ENCODE measurements around the gene SLC31A1. TPM values are rescaled to one million over a fixed set of nuclear protein-coding genes. Genes with fewer than 3 reads are reported as not detected.
A peak's percentile ranks its signal among the peaks of the same experiment; 100 is the strongest.

Gene SLC31A1
- total RNA-seq, 1 donor from 2014 or later = 8.1 TPM

DNA sequence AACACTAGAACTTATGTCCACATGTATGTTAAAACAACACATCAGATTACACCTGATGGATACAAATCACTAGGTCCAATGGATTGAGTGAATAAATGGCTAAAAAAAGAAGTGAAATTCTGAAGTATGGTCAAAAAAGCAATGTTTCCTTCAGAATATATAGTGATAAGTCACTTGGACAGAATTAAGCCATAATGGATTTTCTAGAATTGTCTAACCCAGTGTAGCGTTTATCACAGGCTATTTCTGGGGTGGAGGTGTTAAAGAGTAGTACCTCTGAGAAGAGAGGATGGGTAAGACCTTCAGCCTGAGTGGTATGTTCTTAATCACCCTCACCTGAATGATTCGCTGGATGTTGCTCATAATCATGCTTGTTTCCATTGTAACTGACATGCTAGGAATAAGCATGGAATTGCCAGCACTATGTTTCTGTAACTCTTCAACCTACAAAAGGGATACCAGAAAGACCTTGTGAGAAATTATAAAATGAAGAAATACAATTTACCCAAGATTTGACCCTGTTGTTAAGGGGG lies 37.3 kb upstream of the SLC31A1 start:
- TF ChIP-seq, protein P1, sequence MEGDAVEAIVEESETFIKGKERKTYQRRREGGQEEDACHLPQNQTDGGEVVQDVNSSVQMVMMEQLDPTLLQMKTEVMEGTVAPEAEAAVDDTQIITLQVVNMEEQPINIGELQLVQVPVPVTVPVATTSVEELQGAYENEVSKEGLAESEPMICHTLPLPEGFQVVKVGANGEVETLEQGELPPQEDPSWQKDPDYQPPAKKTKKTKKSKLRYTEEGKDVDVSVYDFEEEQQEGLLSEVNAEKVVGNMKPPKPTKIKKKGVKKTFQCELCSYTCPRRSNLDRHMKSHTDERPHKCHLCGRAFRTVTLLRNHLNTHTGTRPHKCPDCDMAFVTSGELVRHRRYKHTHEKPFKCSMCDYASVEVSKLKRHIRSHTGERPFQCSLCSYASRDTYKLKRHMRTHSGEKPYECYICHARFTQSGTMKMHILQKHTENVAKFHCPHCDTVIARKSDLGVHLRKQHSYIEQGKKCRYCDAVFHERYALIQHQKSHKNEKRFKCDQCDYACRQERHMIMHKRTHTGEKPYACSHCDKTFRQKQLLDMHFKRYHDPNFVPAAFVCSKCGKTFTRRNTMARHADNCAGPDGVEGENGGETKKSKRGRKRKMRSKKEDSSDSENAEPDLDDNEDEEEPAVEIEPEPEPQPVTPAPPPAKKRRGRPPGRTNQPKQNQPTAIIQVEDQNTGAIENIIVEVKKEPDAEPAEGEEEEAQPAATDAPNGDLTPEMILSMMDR (conservative IDR thresholded peaks at IDR 0.05; ENCODE audit: low read depth, low read length) = no peak
- DNase-seq (ENCODE audit: low read depth) = no peak
- no peak overlapping the region for H3K4me3 ChIP-seq (ENCODE audit: low read depth, low read length)

DNA sequence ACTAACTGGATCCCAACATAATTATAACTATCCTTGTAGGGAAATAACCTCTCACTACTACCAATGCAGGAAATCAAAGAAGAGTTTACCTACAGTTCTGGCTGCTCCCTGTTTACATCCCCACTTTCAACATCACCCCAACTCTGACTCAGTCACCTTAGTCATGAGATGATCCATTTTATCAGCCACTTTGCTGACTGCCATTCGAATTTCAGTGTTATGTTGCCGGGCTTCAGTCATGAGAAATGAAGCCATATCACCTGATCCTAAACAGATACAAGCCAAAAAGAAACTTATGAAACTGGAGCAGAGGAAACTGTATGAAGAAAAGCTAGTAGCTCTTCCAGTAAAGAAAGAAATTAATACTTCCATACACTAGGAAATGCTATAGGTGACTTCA lies 36.8 kb upstream of the SLC31A1 start:
- TF ChIP-seq, protein P1 (conservative IDR thresholded peaks at IDR 0.05; ENCODE audit: low read depth, low read length) = no peak
- no peak overlapping the region for H3K4me3 ChIP-seq (ENCODE audit: low read depth, low read length)
- DNase-seq (ENCODE audit: low read depth) = no peak

DNA sequence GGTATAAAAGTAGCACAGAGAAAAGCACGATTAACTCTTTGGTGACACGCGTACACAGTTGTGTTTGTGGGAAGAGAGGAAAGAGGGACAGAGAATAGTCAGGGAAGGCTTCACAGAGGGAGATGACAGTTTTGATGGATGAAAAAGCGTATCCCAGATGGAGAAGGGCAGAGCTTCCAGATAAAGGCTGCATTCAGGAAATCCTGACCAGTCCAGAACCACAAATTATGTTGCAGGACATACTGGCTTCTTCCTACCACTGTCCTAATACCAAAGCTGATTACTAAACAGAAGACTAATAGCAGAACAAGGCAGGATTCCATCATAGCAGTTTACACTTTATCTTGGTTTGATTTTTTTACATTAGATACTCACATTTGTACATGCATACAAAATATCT lies 36.1 kb upstream of the SLC31A1 start:
- no peak for DNase-seq (ENCODE audit: low read depth)
- no peak overlapping the region for H3K4me3 ChIP-seq (ENCODE audit: low read depth, low read length)
- TF ChIP-seq, protein P1 (conservative IDR thresholded peaks at IDR 0.05; ENCODE audit: low read depth, low read length) = no peak

DNA sequence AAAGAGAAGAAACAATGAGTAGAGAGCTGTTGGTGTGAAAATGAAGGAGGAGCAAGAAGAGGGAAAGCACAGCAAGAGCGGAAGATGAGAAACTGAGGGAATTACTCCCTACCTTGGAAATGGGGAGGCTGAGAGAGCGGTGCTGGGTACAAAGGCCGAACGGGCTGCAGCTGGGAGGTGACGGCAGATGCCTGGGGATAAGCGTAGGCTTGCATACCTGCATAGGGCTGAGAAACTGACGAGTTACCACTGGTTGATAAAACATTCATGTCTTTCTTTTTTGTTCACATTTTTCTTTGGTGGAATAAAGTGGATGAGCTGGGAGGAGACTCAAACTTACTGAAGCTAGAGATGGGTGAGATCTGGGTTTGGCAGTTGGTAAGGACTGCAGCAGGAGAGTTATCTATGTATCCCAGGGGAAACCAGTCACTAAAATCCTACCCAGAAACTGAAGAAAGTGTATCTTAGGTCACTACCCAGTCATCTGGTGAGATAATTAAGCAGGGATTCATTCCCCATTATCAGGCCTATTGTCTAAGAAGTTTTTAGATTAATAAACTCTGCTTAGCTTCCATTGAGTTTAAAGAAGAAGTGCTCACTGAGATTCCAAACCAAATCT lies 35.1 kb upstream of the SLC31A1 start:
- no peak overlapping the region for H3K4me3 ChIP-seq (ENCODE audit: low read depth, low read length)
- TF ChIP-seq, protein P1 (conservative IDR thresholded peaks at IDR 0.05; ENCODE audit: low read depth, low read length) = no peak
- DNase-seq (ENCODE audit: low read depth) = no peak

DNA sequence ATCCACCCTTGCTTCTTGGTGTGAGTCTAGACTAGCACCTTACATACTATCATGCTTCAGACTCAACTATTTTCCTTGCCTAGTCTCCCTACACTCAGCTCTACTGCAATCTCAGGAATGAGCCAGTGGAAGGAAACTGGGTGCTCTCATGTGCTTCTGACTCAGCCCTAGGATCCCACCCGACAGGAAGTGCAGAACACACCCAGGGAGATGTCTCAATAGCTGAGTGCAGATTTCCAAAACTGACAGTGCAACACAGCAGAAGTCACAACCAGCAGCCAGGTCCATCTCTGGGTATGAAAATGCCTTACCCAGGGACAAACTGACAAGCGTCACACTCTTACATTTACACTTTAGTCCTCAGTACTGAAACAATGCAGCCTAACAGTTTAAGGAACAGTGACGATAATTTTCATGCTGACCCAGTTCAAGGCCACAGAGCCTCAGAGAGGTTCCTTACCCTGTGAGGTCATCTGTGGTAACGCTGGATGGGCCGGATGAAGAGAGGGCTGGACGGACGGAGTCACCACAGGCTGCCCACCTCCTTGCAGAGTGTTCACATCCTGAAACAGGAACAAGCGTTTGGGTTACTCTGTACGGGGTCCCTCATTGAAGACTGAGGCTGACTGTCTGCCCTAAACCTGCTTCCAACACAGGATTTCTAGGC lies 33.3 kb upstream of the SLC31A1 start:
- TF ChIP-seq, protein P1 (conservative IDR thresholded peaks at IDR 0.05; ENCODE audit: low read depth, low read length) = no peak
- H3K4me3 ChIP-seq (ENCODE audit: low read depth, low read length) = peak overlapping the region; percentile 39

DNA sequence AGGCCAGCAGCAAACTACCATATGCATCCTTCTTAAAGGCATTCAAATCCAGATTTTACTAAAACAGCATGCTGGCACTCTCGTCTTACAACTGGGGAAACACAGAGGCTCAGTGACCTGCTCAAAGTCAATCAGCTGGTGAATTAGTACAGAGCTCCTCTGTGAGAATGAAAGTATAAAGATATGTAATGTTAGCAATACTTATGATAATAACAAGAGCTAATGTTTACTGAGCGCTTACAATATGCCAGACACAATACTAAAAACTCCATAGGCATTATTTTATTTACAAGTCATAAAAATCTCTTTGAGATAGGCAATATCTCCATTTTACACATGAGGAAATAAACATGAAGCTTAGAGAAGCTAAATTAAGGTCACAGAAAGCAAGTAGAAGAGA lies 28.9 kb upstream of the SLC31A1 start:
- H3K4me3 ChIP-seq (ENCODE audit: low read depth, low read length) = no peak overlapping the region
- no peak for DNase-seq (ENCODE audit: low read depth)
- TF ChIP-seq, protein P1 (conservative IDR thresholded peaks at IDR 0.05; ENCODE audit: low read depth, low read length) = no peak

More for the DNA sequence above, 33.3 kb upstream of the SLC31A1 start:
- DNase-seq (ENCODE audit: low read depth) = peak; percentile 72
